ENCODE measurements around the gene ALDH1L2. TPM values are rescaled to one million over a fixed set of nuclear protein-coding genes. Genes with fewer than 3 reads are reported as not detected.

Gene ALDH1L2
- total RNA-seq, 4 donors from 2014 or later, result 0.77 to 21.4 (median 3.0) TPM

- Histone ChIP-seq H3K4me3 (no peak overlapping the region), H3K36me3 (no peaks in the 10 kb centered on the region), H3K9me3 (no peaks in the 10 kb centered on the region), H3K27me3 (no peaks in the 10 kb centered on the region), H3K4me1 (no peaks in the 10 kb centered on the region), H3K27ac (no peak overlapping the region)
- intact Hi-C loops (cut with DNase I; ENCODE audit: low total_unique reads), result no loop called here
- TF ChIP-seq POLR2A (IDR thresholded peaks at IDR 0.05), result no peak
- TF ChIP-seq CTCF (IDR thresholded peaks at IDR 0.05), result no peak
- no peak for DNase-seq
Observed at GRCh38 chr12:105018776-105019175, 65.5 kb downstream of the ALDH1L2 start.

- Histone ChIP-seq H3K36me3 (no peaks in the 10 kb centered on the region), H3K27ac (no peak overlapping the region), H3K4me3 (no peak overlapping the region), H3K4me1 (no peaks in the 10 kb centered on the region), H3K27me3 (no peaks in the 10 kb centered on the region), H3K9me3 (no peaks in the 10 kb centered on the region)
- TF ChIP-seq CTCF (IDR thresholded peaks at IDR 0.05), result no peak
- TF ChIP-seq POLR2A (IDR thresholded peaks at IDR 0.05), result no peak
- DNase-seq, result no peak
- intact Hi-C loops (cut with DNase I; ENCODE audit: low total_unique reads), result no loop called here
Observed at GRCh38 chr12:105018012-105018411, 66.2 kb downstream of the ALDH1L2 start.

GRCh38 chr12:105015543-105015942 lies 68.7 kb downstream of the ALDH1L2 start:
- H3K4me3 ChIP-seq, result no peak overlapping the region
- TF ChIP-seq POLR2A (IDR thresholded peaks at IDR 0.05) (no peak), CTCF (IDR thresholded peaks at IDR 0.05) (no peak)
- intact Hi-C loops (cut with DNase I; ENCODE audit: low total_unique reads), result no loop called here
- H3K9me3 ChIP-seq, result no peaks in the 10 kb centered on the region
- DNase-seq, result no peak
- no peaks in the 10 kb centered on the region for H3K27me3 ChIP-seq
- H3K36me3 ChIP-seq, result no peaks in the 10 kb centered on the region
- H3K27ac ChIP-seq, result no peak overlapping the region
- no peaks in the 10 kb centered on the region for H3K4me1 ChIP-seq

- intact Hi-C loops (cut with DNase I; ENCODE audit: low total_unique reads), result no loop called here
- no peaks in the 10 kb centered on the region for H3K36me3 ChIP-seq
- H3K27me3 ChIP-seq, result no peaks in the 10 kb centered on the region
- DNase-seq, result no peak
- H3K4me3 ChIP-seq, result no peak overlapping the region
- no peaks in the 10 kb centered on the region for H3K9me3 ChIP-seq
- no peaks in the 10 kb centered on the region for H3K4me1 ChIP-seq
- TF ChIP-seq POLR2A (IDR thresholded peaks at IDR 0.05) (no peak), CTCF (IDR thresholded peaks at IDR 0.05) (no peak)
- no peak overlapping the region for H3K27ac ChIP-seq
Observed at GRCh38 chr12:105014603-105015002, 69.7 kb downstream of the ALDH1L2 start.

GRCh38 chr12:105013892-105014291 lies 70.4 kb downstream of the ALDH1L2 start:
- H3K4me3 ChIP-seq, result no peak overlapping the region
- no peaks in the 10 kb centered on the region for H3K27me3 ChIP-seq
- no peaks in the 10 kb centered on the region for H3K36me3 ChIP-seq
- TF ChIP-seq POLR2A (IDR thresholded peaks at IDR 0.05) (no peak), CTCF (IDR thresholded peaks at IDR 0.05) (no peak)
- intact Hi-C loops (cut with DNase I; ENCODE audit: low total_unique reads), result no loop called here
- no peaks in the 10 kb centered on the region for H3K9me3 ChIP-seq
- DNase-seq, result no peak
- no peak overlapping the region for H3K27ac ChIP-seq
- H3K4me1 ChIP-seq, result no peaks in the 10 kb centered on the region
